Measurements from ENCODE around the gene PAPOLG.

DNA sequence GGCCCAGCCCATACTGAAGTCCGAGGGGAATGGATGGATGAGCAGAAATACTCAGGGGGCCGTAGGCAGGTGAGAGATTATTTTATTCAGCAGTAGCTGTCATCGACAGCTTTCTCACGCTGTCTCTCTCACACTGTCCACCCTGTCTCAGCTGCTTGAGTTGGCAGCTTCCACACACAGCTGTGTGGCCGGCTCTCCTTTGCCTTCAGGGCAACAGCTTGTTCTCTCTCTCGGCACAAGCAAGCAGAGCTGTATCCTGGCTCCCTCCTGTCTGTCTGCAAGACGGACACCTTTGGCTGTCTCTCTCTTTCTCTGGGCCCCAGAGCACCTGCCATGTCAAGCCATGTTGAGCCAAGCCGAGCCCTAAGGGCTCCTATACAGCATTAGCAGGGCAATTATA is 9.8 kb upstream of the PAPOLG start:
- TF ChIP-seq, protein P1, sequence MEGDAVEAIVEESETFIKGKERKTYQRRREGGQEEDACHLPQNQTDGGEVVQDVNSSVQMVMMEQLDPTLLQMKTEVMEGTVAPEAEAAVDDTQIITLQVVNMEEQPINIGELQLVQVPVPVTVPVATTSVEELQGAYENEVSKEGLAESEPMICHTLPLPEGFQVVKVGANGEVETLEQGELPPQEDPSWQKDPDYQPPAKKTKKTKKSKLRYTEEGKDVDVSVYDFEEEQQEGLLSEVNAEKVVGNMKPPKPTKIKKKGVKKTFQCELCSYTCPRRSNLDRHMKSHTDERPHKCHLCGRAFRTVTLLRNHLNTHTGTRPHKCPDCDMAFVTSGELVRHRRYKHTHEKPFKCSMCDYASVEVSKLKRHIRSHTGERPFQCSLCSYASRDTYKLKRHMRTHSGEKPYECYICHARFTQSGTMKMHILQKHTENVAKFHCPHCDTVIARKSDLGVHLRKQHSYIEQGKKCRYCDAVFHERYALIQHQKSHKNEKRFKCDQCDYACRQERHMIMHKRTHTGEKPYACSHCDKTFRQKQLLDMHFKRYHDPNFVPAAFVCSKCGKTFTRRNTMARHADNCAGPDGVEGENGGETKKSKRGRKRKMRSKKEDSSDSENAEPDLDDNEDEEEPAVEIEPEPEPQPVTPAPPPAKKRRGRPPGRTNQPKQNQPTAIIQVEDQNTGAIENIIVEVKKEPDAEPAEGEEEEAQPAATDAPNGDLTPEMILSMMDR (IDR thresholded peaks at IDR 0.05) = no peak
- TF ChIP-seq POLR2A (IDR thresholded peaks at IDR 0.05) = no peak
